Suppressor macrophage (primary cell): ENCODE results near the gene FAM81B.

Source experiments
- DNase-seq, 4 experiments: peaks; one replicate each; pipeline ENCODE4 v3.0.0-alpha.2; 2020 to 2022

FAM81B gene

GRCh38 chr5:95471942-95472341 is 80.8 kb downstream of the FAM81B start:
- no peak for DNase-seq

GRCh38 chr5:95484421-95484820 is 93.3 kb downstream of the FAM81B start:
- DNase-seq = no peak

- no peak for DNase-seq
Observed at GRCh38 chr5:95486191-95486590, 95.0 kb downstream of the FAM81B start.

GRCh38 chr5:95487880-95488279 is 96.7 kb downstream of the FAM81B start:
- DNase-seq = no peak
